Lower lobe of right lung (tissue), 2 donors: ENCODE data around the gene BCL11B. TPM values are rescaled to one million over a fixed set of nuclear protein-coding genes. Genes with fewer than 3 reads are reported as not detected.

Source experiments
- ATAC-seq, 2 donors: fragments of 200-7000 bp; cut with Tn5 transposase; one replicate each; pipeline ENCODE4 v1.9.1; 2020 to 2022; ENCODE audit warnings: mild to moderate bottlenecking in 2 of 2, moderate library complexity in 2 of 2
- DNase-seq: peaks from one replicate; pipeline ENCODE4 v3.0.0-alpha.2; 2020
- H3K27ac ChIP-seq: fragments of 200-600 bp; one replicate; pipeline ENCODE4 v1.8.0; 2022
- H3K27me3 ChIP-seq: fragments of 200-600 bp; one replicate; pipeline ENCODE4 v1.8.0; 2022; ENCODE audit warnings: low read depth
- H3K36me3 ChIP-seq: fragments of 200-600 bp; one replicate; pipeline ENCODE4 v1.8.0; 2022; ENCODE audit warnings: mild to moderate bottlenecking
- H3K4me1 ChIP-seq: fragments of 200-600 bp; one replicate; pipeline ENCODE4 v1.8.0; 2022
- H3K4me3 ChIP-seq: fragments of 200-600 bp; one replicate; pipeline ENCODE4 v1.8.0; 2022; ENCODE audit warnings: mild to moderate bottlenecking
- H3K9me3 ChIP-seq: fragments of 200-600 bp; one replicate; pipeline ENCODE4 v1.8.0; 2022
- intact Hi-C: fragments of 100-400 bp; cut with DNase I; formaldehyde crosslinking; loops from one replicate; pipeline ENCODE4 v1.11.0; 2022
- total RNA-seq: library from RNA; stranded (reverse); fragmentation: NEBNext Ultra II Directional; extraction: Animal tissue kit (Norgen Biotek cat#: 25700); gene quantifications from one replicate; pipeline ENCODE4 v1.2.1, GENCODE V29; 2021
- TF ChIP-seq, protein P1 (sequence below): fragments of 200-600 bp; IDR thresholded peaks from one replicate; pipeline ENCODE4 v1.8.0; 2022; ENCODE audit warnings: antibody characterized with exemption, mild to moderate bottlenecking
- donor health status: DM: no; HTN: yes; CAD: no; lungs with severe emphysema.

BCL11B gene
- total RNA-seq, 1 donor from 2014 or later, result 2.3 TPM

GRCh38 chr14:99265571-99265970, 6.4 kb downstream of the BCL11B start:
- no peak overlapping the region for H3K27ac ChIP-seq
- no peak overlapping the region for H3K4me3 ChIP-seq
- H3K36me3 ChIP-seq, result no peaks in the 10 kb centered on the region
- DNase-seq (no peak), ATAC-seq (no peak)
- H3K4me1 ChIP-seq, result peaks cover 11% of the 10 kb centered on the region
- H3K9me3 ChIP-seq, result no peaks in the 10 kb centered on the region
- H3K27me3 ChIP-seq, result peaks cover 73% of the 10 kb centered on the region
- TF ChIP-seq, protein P1, sequence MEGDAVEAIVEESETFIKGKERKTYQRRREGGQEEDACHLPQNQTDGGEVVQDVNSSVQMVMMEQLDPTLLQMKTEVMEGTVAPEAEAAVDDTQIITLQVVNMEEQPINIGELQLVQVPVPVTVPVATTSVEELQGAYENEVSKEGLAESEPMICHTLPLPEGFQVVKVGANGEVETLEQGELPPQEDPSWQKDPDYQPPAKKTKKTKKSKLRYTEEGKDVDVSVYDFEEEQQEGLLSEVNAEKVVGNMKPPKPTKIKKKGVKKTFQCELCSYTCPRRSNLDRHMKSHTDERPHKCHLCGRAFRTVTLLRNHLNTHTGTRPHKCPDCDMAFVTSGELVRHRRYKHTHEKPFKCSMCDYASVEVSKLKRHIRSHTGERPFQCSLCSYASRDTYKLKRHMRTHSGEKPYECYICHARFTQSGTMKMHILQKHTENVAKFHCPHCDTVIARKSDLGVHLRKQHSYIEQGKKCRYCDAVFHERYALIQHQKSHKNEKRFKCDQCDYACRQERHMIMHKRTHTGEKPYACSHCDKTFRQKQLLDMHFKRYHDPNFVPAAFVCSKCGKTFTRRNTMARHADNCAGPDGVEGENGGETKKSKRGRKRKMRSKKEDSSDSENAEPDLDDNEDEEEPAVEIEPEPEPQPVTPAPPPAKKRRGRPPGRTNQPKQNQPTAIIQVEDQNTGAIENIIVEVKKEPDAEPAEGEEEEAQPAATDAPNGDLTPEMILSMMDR, result no peak
- intact Hi-C loops, result no loop called here

- TF ChIP-seq, protein P1, result no peak
- DNase-seq (no peak), ATAC-seq (no peak)
- Histone ChIP-seq H3K4me1 (peaks cover 9% of the 10 kb centered on the region), H3K36me3 (no peaks in the 10 kb centered on the region), H3K9me3 (no peaks in the 10 kb centered on the region), H3K27me3 (peaks cover 67% of the 10 kb centered on the region), H3K27ac (no peak overlapping the region), H3K4me3 (no peak overlapping the region)
- intact Hi-C loops, result no loop called here
Measured at GRCh38 chr14:99264691-99265450, 7.1 kb downstream of the BCL11B start.

GRCh38 chr14:99263564-99264330, 8.2 kb downstream of the BCL11B start:
- Histone ChIP-seq H3K4me3 (no peak overlapping the region), H3K27me3 (peaks cover 63% of the 10 kb centered on the region), H3K4me1 (peaks cover 5% of the 10 kb centered on the region), H3K9me3 (no peaks in the 10 kb centered on the region), H3K36me3 (no peaks in the 10 kb centered on the region), H3K27ac (peak overlapping the region; percentile 56)
- TF ChIP-seq, protein P1, result no peak
- no peak for DNase-seq
- intact Hi-C loops, result no loop called here
- ATAC-seq, result no peak

- DNase-seq (no peak), ATAC-seq (no peak)
- TF ChIP-seq, protein P1, result no peak
- H3K27ac ChIP-seq, result peak overlapping the region; percentile 56
- intact Hi-C loops, result no loop called here
- H3K4me1 ChIP-seq, result peaks cover 5% of the 10 kb centered on the region
- H3K36me3 ChIP-seq, result no peaks in the 10 kb centered on the region
- H3K9me3 ChIP-seq, result no peaks in the 10 kb centered on the region
- no peak overlapping the region for H3K4me3 ChIP-seq
- peaks cover 60% of the 10 kb centered on the region for H3K27me3 ChIP-seq
Measured at GRCh38 chr14:99262977-99263448, 9.0 kb downstream of the BCL11B start.

- Histone ChIP-seq H3K36me3 (no peaks in the 10 kb centered on the region), H3K4me1 (peaks cover 5% of the 10 kb centered on the region), H3K9me3 (no peaks in the 10 kb centered on the region), H3K27ac (no peak overlapping the region), H3K27me3 (peaks cover 53% of the 10 kb centered on the region), H3K4me3 (no peak overlapping the region)
- ATAC-seq (peak in 1 of 2 donors; percentile 30), DNase-seq (no peak)
- TF ChIP-seq, protein P1, result no peak
- intact Hi-C loops, result no loop called here
Measured at GRCh38 chr14:99261912-99262787, 9.8 kb downstream of the BCL11B start.
